Activated CD4-positive, alpha-beta T cell treated with anti-CD3 and anti-CD28 coated beads, Interleukin-2, Interleukin-6, amounts not matched to agents 100 ng/mL and 50 ng/mL, durations not matched to agents 16 hours and 8 hours (primary cell): ENCODE data around the gene PARP8.
"Not testable (repeated sequence)": the region's sequence is repeated elsewhere in the genome, so short reads cannot be mapped to it uniquely, and the experiment has no call there.

Source experiments
- DNase-seq: peaks from one replicate; pipeline ENCODE4 v3.0.0-alpha.2; 2020

The PARP8 gene

GRCh38 chr5:50666261-50667022 lies at the start of gene PARP8:
Gene PARP8, plus strand, starts transcription at chr5:50666637. Its CDS starts 459 bp downstream, at chr5:50667096.
- peak; percentile 59 for DNase-seq

GRCh38 chr5:50623666-50624065 lies 42.8 kb upstream of the PARP8 start:
- no peak for DNase-seq

- peak; percentile 78 for DNase-seq
Observed at GRCh38 chr5:50634866-50635265, 31.6 kb upstream of the PARP8 start.

GRCh38 chr5:50637576-50637975 lies 28.9 kb upstream of the PARP8 start:
- DNase-seq = not testable (repeated sequence)

GRCh38 chr5:50646591-50646990 lies 19.8 kb upstream of the PARP8 start:
- DNase-seq = no peak

GRCh38 chr5:50647726-50648125 lies 18.7 kb upstream of the PARP8 start:
- DNase-seq = no peak

- DNase-seq = no peak
Observed at GRCh38 chr5:50653946-50654345, 12.5 kb upstream of the PARP8 start.

- no peak for DNase-seq
Observed at GRCh38 chr5:50655067-50655809, 11.2 kb upstream of the PARP8 start.

- no peak for DNase-seq
Observed at GRCh38 chr5:50655810-50656205, 10.6 kb upstream of the PARP8 start.

- no peak for DNase-seq
Observed at GRCh38 chr5:50657044-50657443, 9.4 kb upstream of the PARP8 start.

- no peak for DNase-seq
Observed at GRCh38 chr5:50658246-50658645, 8.2 kb upstream of the PARP8 start.

GRCh38 chr5:50663636-50664035 lies 2.8 kb upstream of the PARP8 start:
- DNase-seq = no peak

- DNase-seq = no peak
Observed at GRCh38 chr5:50665091-50665490, 1.3 kb upstream of the PARP8 start.

GRCh38 chr5:50665761-50666202 lies 655 bp upstream of the PARP8 start:
- DNase-seq = peak; percentile 41

GRCh38 chr5:50667023-50667652 lies 701 bp downstream of the PARP8 start:
- DNase-seq = peak; percentile 56

- DNase-seq = peak; percentile 86
Observed at GRCh38 chr5:50667653-50668595, 1.5 kb downstream of the PARP8 start.

GRCh38 chr5:50668636-50669035 lies 2.2 kb downstream of the PARP8 start:
- DNase-seq = not testable (repeated sequence)

GRCh38 chr5:50672663-50673062 lies 6.2 kb downstream of the PARP8 start:
- no peak for DNase-seq

GRCh38 chr5:50673444-50673843 lies 7.0 kb downstream of the PARP8 start:
- DNase-seq = not testable (repeated sequence)

- no peak for DNase-seq
Observed at GRCh38 chr5:50675385-50675784, 8.9 kb downstream of the PARP8 start.

- DNase-seq = not testable (repeated sequence)
Observed at GRCh38 chr5:50679554-50679953, 13.1 kb downstream of the PARP8 start.

- DNase-seq = no peak
Observed at GRCh38 chr5:50684721-50685120, 18.3 kb downstream of the PARP8 start.

GRCh38 chr5:50687548-50687947 lies 21.1 kb downstream of the PARP8 start:
- DNase-seq = no peak
